ENCODE data around the gene HMG20A.

DNA sequence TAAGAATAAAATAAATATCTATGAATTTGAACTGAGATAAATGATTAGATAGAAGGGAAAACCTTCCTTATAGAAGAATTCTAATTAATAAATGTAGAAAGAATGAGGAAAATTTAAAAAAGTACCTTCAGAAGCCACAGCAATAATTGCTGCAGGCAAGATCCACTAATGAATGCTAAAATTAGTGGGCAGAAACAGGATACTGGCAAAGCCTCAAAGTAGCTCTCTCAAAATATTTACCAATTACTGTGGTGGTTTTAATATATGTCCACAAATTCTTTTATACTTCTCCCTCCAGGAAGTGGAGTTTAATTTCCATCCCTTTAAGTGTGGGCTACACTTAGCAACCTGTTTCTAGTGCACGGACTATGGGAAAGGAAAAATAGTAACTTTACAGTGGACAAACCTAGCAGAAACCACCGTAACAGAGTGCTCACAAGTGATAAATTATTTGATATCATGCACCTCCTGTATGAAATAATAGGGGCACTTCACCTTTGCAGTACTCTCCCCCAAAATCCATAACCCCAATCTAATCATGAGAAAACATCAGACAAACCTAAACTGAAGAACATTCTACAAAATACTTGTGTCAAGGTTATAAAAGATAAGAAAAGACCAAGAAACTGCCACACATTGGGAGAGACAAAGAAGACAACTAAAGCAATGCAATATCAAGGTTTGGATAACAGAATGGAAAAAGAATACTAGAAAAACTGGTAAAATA, 7.6 kb upstream of the HMG20A start:
- TF ChIP-seq, protein P1, sequence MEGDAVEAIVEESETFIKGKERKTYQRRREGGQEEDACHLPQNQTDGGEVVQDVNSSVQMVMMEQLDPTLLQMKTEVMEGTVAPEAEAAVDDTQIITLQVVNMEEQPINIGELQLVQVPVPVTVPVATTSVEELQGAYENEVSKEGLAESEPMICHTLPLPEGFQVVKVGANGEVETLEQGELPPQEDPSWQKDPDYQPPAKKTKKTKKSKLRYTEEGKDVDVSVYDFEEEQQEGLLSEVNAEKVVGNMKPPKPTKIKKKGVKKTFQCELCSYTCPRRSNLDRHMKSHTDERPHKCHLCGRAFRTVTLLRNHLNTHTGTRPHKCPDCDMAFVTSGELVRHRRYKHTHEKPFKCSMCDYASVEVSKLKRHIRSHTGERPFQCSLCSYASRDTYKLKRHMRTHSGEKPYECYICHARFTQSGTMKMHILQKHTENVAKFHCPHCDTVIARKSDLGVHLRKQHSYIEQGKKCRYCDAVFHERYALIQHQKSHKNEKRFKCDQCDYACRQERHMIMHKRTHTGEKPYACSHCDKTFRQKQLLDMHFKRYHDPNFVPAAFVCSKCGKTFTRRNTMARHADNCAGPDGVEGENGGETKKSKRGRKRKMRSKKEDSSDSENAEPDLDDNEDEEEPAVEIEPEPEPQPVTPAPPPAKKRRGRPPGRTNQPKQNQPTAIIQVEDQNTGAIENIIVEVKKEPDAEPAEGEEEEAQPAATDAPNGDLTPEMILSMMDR (IDR thresholded peaks at IDR 0.05): no peak
- no peak for TF ChIP-seq POLR2A (IDR thresholded peaks at IDR 0.05)
- no peak for TF ChIP-seq POLR2AphosphoS5 (IDR thresholded peaks at IDR 0.05)
